ENCODE data around the gene MED26. TPM values are rescaled to one million over a fixed set of nuclear protein-coding genes. Genes with fewer than 3 reads are reported as not detected.

Gene MED26
- total RNA-seq, 1 donor from 2014 or later = 15.0 TPM

- TF ChIP-seq CTCF (IDR thresholded peaks at IDR 0.05; ENCODE audit: insufficient read depth, low read depth, low read length) = no peak
- no peak for TF ChIP-seq EZH2 (IDR thresholded peaks at IDR 0.05; ENCODE audit: insufficient read depth, low read length)
- Histone ChIP-seq H3K9me3 (ENCODE audit: insufficient read depth, low read depth, low read length) (no peaks in the 10 kb centered on the region), H3K4me3 (ENCODE audit: insufficient read depth, low read depth, low read length) (no peak overlapping the region), H3K27ac (ENCODE audit: low read depth, low read length) (no peak overlapping the region), H3K4me2 (ENCODE audit: low read length) (no peak overlapping the region), H3K27me3 (ENCODE audit: insufficient read depth, low read length) (no peaks in the 10 kb centered on the region), H4K20me1 (ENCODE audit: insufficient read depth, low read length) (peaks cover 52% of the 10 kb centered on the region), H3K36me3 (ENCODE audit: insufficient read depth, low read length) (peaks cover 34% of the 10 kb centered on the region), H3K79me2 (ENCODE audit: insufficient read depth, low read length) (peaks cover 80% of the 10 kb centered on the region), H2AFZ (ENCODE audit: low read depth, low read length) (no peak overlapping the region), H3K4me1 (ENCODE audit: insufficient read depth, low read length) (no peaks in the 10 kb centered on the region), H3K9ac (ENCODE audit: low read length) (no peak overlapping the region)
- FAIRE-seq (no peak), DNase-seq (ENCODE audit: low read depth) (no peak)
- no peak overlapping the region for H3K4me3 Mint-ChIP-seq (ENCODE audit: unreplicated experiment)
- H3K27me3 Mint-ChIP-seq (ENCODE audit: low read depth, unreplicated experiment) = no peaks in the 10 kb centered on the region
- H3K9me3 Mint-ChIP-seq (ENCODE audit: unreplicated experiment) = no peaks in the 10 kb centered on the region
- H3K27ac Mint-ChIP-seq (ENCODE audit: unreplicated experiment) = no peak overlapping the region
- H3K36me3 Mint-ChIP-seq (ENCODE audit: low read depth, unreplicated experiment) = peaks cover 16% of the 10 kb centered on the region
- peaks cover 3% of the 10 kb centered on the region for H3K4me1 Mint-ChIP-seq (ENCODE audit: low read depth, unreplicated experiment)
These were observed 13.7 kb upstream of the MED26 start for GRCh38 chr19:16641695-16642094.

GRCh38 chr19:16640951-16641350, 12.9 kb upstream of the MED26 start:
- Mint-ChIP-seq H3K9me3 (ENCODE audit: unreplicated experiment) (no peaks in the 10 kb centered on the region), H3K36me3 (ENCODE audit: low read depth, unreplicated experiment) (peaks cover 17% of the 10 kb centered on the region), H3K4me3 (ENCODE audit: unreplicated experiment) (no peak overlapping the region), H3K4me1 (ENCODE audit: low read depth, unreplicated experiment) (peaks cover 3% of the 10 kb centered on the region), H3K27ac (ENCODE audit: unreplicated experiment) (no peak overlapping the region), H3K27me3 (ENCODE audit: low read depth, unreplicated experiment) (no peaks in the 10 kb centered on the region)
- Histone ChIP-seq H3K27ac (ENCODE audit: low read depth, low read length) (no peak overlapping the region), H3K36me3 (ENCODE audit: insufficient read depth, low read length) (peaks cover 30% of the 10 kb centered on the region), H3K4me1 (ENCODE audit: insufficient read depth, low read length) (no peaks in the 10 kb centered on the region), H3K79me2 (ENCODE audit: insufficient read depth, low read length) (peaks cover 80% of the 10 kb centered on the region), H3K9me3 (ENCODE audit: insufficient read depth, low read depth, low read length) (no peaks in the 10 kb centered on the region), H3K4me2 (ENCODE audit: low read length) (no peak overlapping the region), H3K4me3 (ENCODE audit: insufficient read depth, low read depth, low read length) (no peak overlapping the region), H3K9ac (ENCODE audit: low read length) (no peak overlapping the region), H4K20me1 (ENCODE audit: insufficient read depth, low read length) (peaks cover 56% of the 10 kb centered on the region), H3K27me3 (ENCODE audit: insufficient read depth, low read length) (no peaks in the 10 kb centered on the region), H2AFZ (ENCODE audit: low read depth, low read length) (no peak overlapping the region)
- no peak for TF ChIP-seq CTCF (IDR thresholded peaks at IDR 0.05; ENCODE audit: insufficient read depth, low read depth, low read length)
- no peak for TF ChIP-seq EZH2 (IDR thresholded peaks at IDR 0.05; ENCODE audit: insufficient read depth, low read length)
- FAIRE-seq = no peak
- DNase-seq (ENCODE audit: low read depth) = no peak

- Mint-ChIP-seq H3K27me3 (ENCODE audit: low read depth, unreplicated experiment) (no peaks in the 10 kb centered on the region), H3K9me3 (ENCODE audit: unreplicated experiment) (no peaks in the 10 kb centered on the region), H3K4me1 (ENCODE audit: low read depth, unreplicated experiment) (no peaks in the 10 kb centered on the region), H3K36me3 (ENCODE audit: low read depth, unreplicated experiment) (peaks cover 17% of the 10 kb centered on the region), H3K4me3 (ENCODE audit: unreplicated experiment) (no peak overlapping the region), H3K27ac (ENCODE audit: unreplicated experiment) (no peak overlapping the region)
- FAIRE-seq (no peak), DNase-seq (ENCODE audit: low read depth) (no peak)
- Histone ChIP-seq H2AFZ (ENCODE audit: low read depth, low read length) (no peak overlapping the region), H3K79me2 (ENCODE audit: insufficient read depth, low read length) (peaks cover 82% of the 10 kb centered on the region), H3K36me3 (ENCODE audit: insufficient read depth, low read length) (peaks cover 16% of the 10 kb centered on the region), H4K20me1 (ENCODE audit: insufficient read depth, low read length) (peaks cover 47% of the 10 kb centered on the region), H3K4me1 (ENCODE audit: insufficient read depth, low read length) (no peaks in the 10 kb centered on the region), H3K4me3 (ENCODE audit: insufficient read depth, low read depth, low read length) (no peak overlapping the region), H3K9me3 (ENCODE audit: insufficient read depth, low read depth, low read length) (no peaks in the 10 kb centered on the region), H3K27me3 (ENCODE audit: insufficient read depth, low read length) (no peaks in the 10 kb centered on the region), H3K4me2 (ENCODE audit: low read length) (no peak overlapping the region), H3K9ac (ENCODE audit: low read length) (no peak overlapping the region), H3K27ac (ENCODE audit: low read depth, low read length) (no peak overlapping the region)
- TF ChIP-seq CTCF (IDR thresholded peaks at IDR 0.05; ENCODE audit: insufficient read depth, low read depth, low read length) = no peak
- TF ChIP-seq EZH2 (IDR thresholded peaks at IDR 0.05; ENCODE audit: insufficient read depth, low read length) = no peak
These were observed 10.7 kb upstream of the MED26 start for GRCh38 chr19:16638666-16639065.
